ENCODE results near the gene ZC3H15.

GRCh38 chr2:186477790-186478189 is 8.3 kb upstream of the ZC3H15 start:
- TF ChIP-seq, protein P1, sequence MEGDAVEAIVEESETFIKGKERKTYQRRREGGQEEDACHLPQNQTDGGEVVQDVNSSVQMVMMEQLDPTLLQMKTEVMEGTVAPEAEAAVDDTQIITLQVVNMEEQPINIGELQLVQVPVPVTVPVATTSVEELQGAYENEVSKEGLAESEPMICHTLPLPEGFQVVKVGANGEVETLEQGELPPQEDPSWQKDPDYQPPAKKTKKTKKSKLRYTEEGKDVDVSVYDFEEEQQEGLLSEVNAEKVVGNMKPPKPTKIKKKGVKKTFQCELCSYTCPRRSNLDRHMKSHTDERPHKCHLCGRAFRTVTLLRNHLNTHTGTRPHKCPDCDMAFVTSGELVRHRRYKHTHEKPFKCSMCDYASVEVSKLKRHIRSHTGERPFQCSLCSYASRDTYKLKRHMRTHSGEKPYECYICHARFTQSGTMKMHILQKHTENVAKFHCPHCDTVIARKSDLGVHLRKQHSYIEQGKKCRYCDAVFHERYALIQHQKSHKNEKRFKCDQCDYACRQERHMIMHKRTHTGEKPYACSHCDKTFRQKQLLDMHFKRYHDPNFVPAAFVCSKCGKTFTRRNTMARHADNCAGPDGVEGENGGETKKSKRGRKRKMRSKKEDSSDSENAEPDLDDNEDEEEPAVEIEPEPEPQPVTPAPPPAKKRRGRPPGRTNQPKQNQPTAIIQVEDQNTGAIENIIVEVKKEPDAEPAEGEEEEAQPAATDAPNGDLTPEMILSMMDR (IDR thresholded peaks at IDR 0.05; ENCODE audit: low read depth, low read length, poor library complexity, severe bottlenecking), result no peak
- TF ChIP-seq EZH2phosphoT487 (IDR thresholded peaks at IDR 0.05; ENCODE audit: borderline replicate concordance, low read length), result no peak
